K562 (cell line): ENCODE measurements around the gene EPYC. TPM values are rescaled to one million over a fixed set of nuclear protein-coding genes. Genes with fewer than 3 reads are reported as not detected.

ENCODE experiments used
- RAD21 ChIP-seq, 2 experiments: fragments of 250-450 bp in 1 of 2; fragments of 450-650 bp in 1 of 2; sonication (Bioruptor Pico) in 1 of 2; formaldehyde crosslinking in 1 of 2; IDR thresholded peaks in 1 of 2; conservative IDR thresholded peaks in 1 of 2; 2 replicates each; pipeline versions ENCODE4 v1.4.0 to v1.8.0; 2020 to 2022; ENCODE audit warnings: mild to moderate bottlenecking in 2 of 2, moderate library complexity in 1 of 2
- REST ChIP-seq, 2 experiments: fragments of 450-650 bp; formaldehyde crosslinking in 1 of 2; IDR thresholded peaks; 2 replicates each; pipeline versions ENCODE4 v1.4.0 to v1.6.1; 2014 to 2020; ENCODE audit warnings: mild to moderate bottlenecking in 2 of 2, borderline replicate concordance in 1 of 2, low read depth in 1 of 2
- TARDBP ChIP-seq: fragments of 450-650 bp; IDR thresholded peaks from 2 replicates; pipeline ENCODE4 v1.6.1; 2016
- polyA plus RNA-seq, 8 experiments: library from polyadenylated mRNA; depleted of rRNA in 4 of 8; stranded (reverse) in 5 of 8; unstranded in 3 of 8; fragments of >200 nt; fragmentation: Nextera tagmentation in 2 of 8; fragmentation: Illumina TruSeq in 1 of 8; extraction: Ambion mirVana in 2 of 8; extraction: Trizol in 1 of 8; gene quantifications; 2 replicates each; pipeline versions ENCODE4 v1.2.1 to v1.2.3, GENCODE V29; 2011 to 2014; ENCODE audit warnings: inconsistent platforms in 1 of 8, missing spikeins in 1 of 8
- total RNA-seq, 7 experiments: library from RNA; depleted of rRNA in 6 of 7; stranded (reverse); fragments of >200 nt in 6 of 7; fragmentation: Illumina TruSeq in 2 of 7; extraction: Trizol in 2 of 7; gene quantifications; 2 replicates each; pipeline versions ENCODE4 v1.2.1 to v1.2.3, GENCODE V29; 2011 to 2021; ENCODE audit warnings: low replicate concordance in 1 of 7

The EPYC gene
- total and polyA plus RNA-seq, 9 of the 15 experiments (the other 6 are each of a cell fraction or from before 2014, with no cell fraction given) = not detected

- TF ChIP-seq REST (IDR thresholded peaks at IDR 0.05; ENCODE audit: borderline replicate concordance) (peak; percentile 18; the same call in 1 of the 2 replicates), REST (CRISPR knock-in tag; IDR thresholded peaks at IDR 0.05; ENCODE audit: low read depth) (no peak), TARDBP (no peak), RAD21 (CRISPR knock-in tag; conservative IDR thresholded peaks at IDR 0.05 in 1 of 2, IDR thresholded peaks at IDR 0.05 in 1 of 2) (peak; percentile 44 to 66)
These were observed 63.8 kb downstream of the EPYC start (continued) for GRCh38 chr12:90940872-90941499.
